ENCODE data around the gene ABR.

Gene ABR

GRCh38 chr17:1212946-1213345 lies 33.2 kb upstream of the ABR start:
- Histone ChIP-seq H2AFZ (ENCODE audit: low read length) (no peak overlapping the region), H3K9ac (ENCODE audit: low read depth, low read length, poor library complexity, severe bottlenecking) (no peak overlapping the region), H3K4me2 (ENCODE audit: low read depth, low read length, poor library complexity, severe bottlenecking) (no peak overlapping the region), H4K20me1 (ENCODE audit: insufficient read depth, low read length, poor library complexity, severe bottlenecking) (no peaks in the 10 kb centered on the region), H3K36me3 (ENCODE audit: insufficient read depth, low read length) (no peaks in the 10 kb centered on the region), H3K27me3 (ENCODE audit: insufficient read depth, low read length, poor library complexity, severe bottlenecking) (no peaks in the 10 kb centered on the region), H3K9me2 (replicated peaks; ENCODE audit: low read depth, low read length) (no peaks in the 10 kb centered on the region), H3K9me3 (ENCODE audit: insufficient read depth, low read depth, low read length) (no peaks in the 10 kb centered on the region), H3K4me3 (ENCODE audit: low read length, poor library complexity, severe bottlenecking) (no peak overlapping the region), H3F3A (ENCODE audit: low read depth) (no peaks in the 10 kb centered on the region), H3K79me2 (ENCODE audit: insufficient read depth, low read length) (no peaks in the 10 kb centered on the region), H3K4me1 (ENCODE audit: insufficient read depth, low read length, poor library complexity, severe bottlenecking) (peaks cover 20% of the 10 kb centered on the region)
- TF ChIP-seq, protein P1, sequence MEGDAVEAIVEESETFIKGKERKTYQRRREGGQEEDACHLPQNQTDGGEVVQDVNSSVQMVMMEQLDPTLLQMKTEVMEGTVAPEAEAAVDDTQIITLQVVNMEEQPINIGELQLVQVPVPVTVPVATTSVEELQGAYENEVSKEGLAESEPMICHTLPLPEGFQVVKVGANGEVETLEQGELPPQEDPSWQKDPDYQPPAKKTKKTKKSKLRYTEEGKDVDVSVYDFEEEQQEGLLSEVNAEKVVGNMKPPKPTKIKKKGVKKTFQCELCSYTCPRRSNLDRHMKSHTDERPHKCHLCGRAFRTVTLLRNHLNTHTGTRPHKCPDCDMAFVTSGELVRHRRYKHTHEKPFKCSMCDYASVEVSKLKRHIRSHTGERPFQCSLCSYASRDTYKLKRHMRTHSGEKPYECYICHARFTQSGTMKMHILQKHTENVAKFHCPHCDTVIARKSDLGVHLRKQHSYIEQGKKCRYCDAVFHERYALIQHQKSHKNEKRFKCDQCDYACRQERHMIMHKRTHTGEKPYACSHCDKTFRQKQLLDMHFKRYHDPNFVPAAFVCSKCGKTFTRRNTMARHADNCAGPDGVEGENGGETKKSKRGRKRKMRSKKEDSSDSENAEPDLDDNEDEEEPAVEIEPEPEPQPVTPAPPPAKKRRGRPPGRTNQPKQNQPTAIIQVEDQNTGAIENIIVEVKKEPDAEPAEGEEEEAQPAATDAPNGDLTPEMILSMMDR (conservative IDR thresholded peaks at IDR 0.05; ENCODE audit: low read length): no peak
- TF ChIP-seq EZH2phosphoT487 (IDR thresholded peaks at IDR 0.05; ENCODE audit: borderline replicate concordance): no peak

DNA sequence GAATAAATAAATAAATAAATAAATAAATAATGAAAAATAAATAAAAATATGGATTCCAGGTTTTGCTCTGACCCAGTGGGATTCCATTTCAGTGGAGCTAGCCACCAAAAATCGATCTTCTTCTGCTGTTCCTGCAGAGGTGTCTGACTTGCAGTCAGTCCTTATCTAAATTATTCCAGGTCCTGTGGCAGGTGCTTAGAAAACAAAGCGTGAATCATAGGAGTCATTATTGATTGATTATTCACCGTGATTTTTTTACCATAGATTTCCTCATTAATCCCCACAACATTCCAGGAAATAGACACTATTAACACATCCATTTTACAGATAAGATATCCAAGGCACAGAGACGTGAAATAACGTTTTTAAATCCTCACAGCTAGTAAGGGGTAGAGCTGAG lies 31.5 kb upstream of the ABR start:
- Histone ChIP-seq H3K9me3 (ENCODE audit: insufficient read depth, low read depth, low read length) (no peaks in the 10 kb centered on the region), H3K4me2 (ENCODE audit: low read depth, low read length, poor library complexity, severe bottlenecking) (no peak overlapping the region), H3F3A (ENCODE audit: low read depth) (no peaks in the 10 kb centered on the region), H3K9me2 (replicated peaks; ENCODE audit: low read depth, low read length) (no peaks in the 10 kb centered on the region), H3K27me3 (ENCODE audit: insufficient read depth, low read length, poor library complexity, severe bottlenecking) (no peaks in the 10 kb centered on the region), H2AFZ (ENCODE audit: low read length) (no peak overlapping the region), H4K20me1 (ENCODE audit: insufficient read depth, low read length, poor library complexity, severe bottlenecking) (no peaks in the 10 kb centered on the region), H3K4me1 (ENCODE audit: insufficient read depth, low read length, poor library complexity, severe bottlenecking) (peaks cover 20% of the 10 kb centered on the region), H3K79me2 (ENCODE audit: insufficient read depth, low read length) (no peaks in the 10 kb centered on the region), H3K9ac (ENCODE audit: low read depth, low read length, poor library complexity, severe bottlenecking) (no peak overlapping the region), H3K36me3 (ENCODE audit: insufficient read depth, low read length) (no peaks in the 10 kb centered on the region), H3K4me3 (ENCODE audit: low read length, poor library complexity, severe bottlenecking) (no peak overlapping the region)
- no peak for TF ChIP-seq EZH2phosphoT487 (IDR thresholded peaks at IDR 0.05; ENCODE audit: borderline replicate concordance)
- TF ChIP-seq, protein P1 (conservative IDR thresholded peaks at IDR 0.05; ENCODE audit: low read length): no peak

- H3K4me1 ChIP-seq (ENCODE audit: insufficient read depth, low read length, poor library complexity, severe bottlenecking): peaks cover 20% of the 10 kb centered on the region
- H2AFZ ChIP-seq (ENCODE audit: low read length): no peak overlapping the region
- no peaks in the 10 kb centered on the region for H4K20me1 ChIP-seq (ENCODE audit: insufficient read depth, low read length, poor library complexity, severe bottlenecking)
- TF ChIP-seq, protein P1 (conservative IDR thresholded peaks at IDR 0.05; ENCODE audit: low read length): no peak
- no peak for TF ChIP-seq EZH2phosphoT487 (IDR thresholded peaks at IDR 0.05; ENCODE audit: borderline replicate concordance)
- H3K4me3 ChIP-seq (ENCODE audit: low read length, poor library complexity, severe bottlenecking): no peak overlapping the region
- no peaks in the 10 kb centered on the region for H3K27me3 ChIP-seq (ENCODE audit: insufficient read depth, low read length, poor library complexity, severe bottlenecking)
- no peaks in the 10 kb centered on the region for H3K79me2 ChIP-seq (ENCODE audit: insufficient read depth, low read length)
- H3K4me2 ChIP-seq (ENCODE audit: low read depth, low read length, poor library complexity, severe bottlenecking): no peak overlapping the region
- no peaks in the 10 kb centered on the region for H3K9me2 ChIP-seq (replicated peaks; ENCODE audit: low read depth, low read length)
- H3K36me3 ChIP-seq (ENCODE audit: insufficient read depth, low read length): no peaks in the 10 kb centered on the region
- H3K9ac ChIP-seq (ENCODE audit: low read depth, low read length, poor library complexity, severe bottlenecking): no peak overlapping the region
- H3F3A ChIP-seq (ENCODE audit: low read depth): no peaks in the 10 kb centered on the region
- no peaks in the 10 kb centered on the region for H3K9me3 ChIP-seq (ENCODE audit: insufficient read depth, low read depth, low read length)
Measured at GRCh38 chr17:1208966-1209365, 29.2 kb upstream of the ABR start.

All from Loucy (cell line).